ENCODE results near the gene SPRR2B.
"Not testable (repeated sequence)": the region's sequence is repeated elsewhere in the genome, so short reads cannot be mapped to it uniquely, and the experiment has no call there.

Gene SPRR2B

GRCh38 chr1:153071511-153071910 is at the start of gene SPRR2B:
TSS of gene SPRR2B (minus strand) at chr1:153071611. CDS start at chr1:153070839, 772 bp downstream.
- H3K4me1 Mint-ChIP-seq = no peaks in the 10 kb centered on the region
- no peaks in the 10 kb centered on the region for H3K9me3 Mint-ChIP-seq
- H3K27me3 Mint-ChIP-seq = peaks cover 2% of the 10 kb centered on the region
- DNase-seq (ENCODE audit: low spot score in 2 of 2) = no peak
- H3K27ac Mint-ChIP-seq = no peak within 1 kb of the TSS
- H3K36me3 Mint-ChIP-seq = no peaks in the 10 kb centered on the region
- H3K4me3 Mint-ChIP-seq = no peak within 1 kb of the TSS
- no peak for ATAC-seq (ENCODE audit: low read depth)

GRCh38 chr1:153120945-153121344 is 49.5 kb upstream of the SPRR2B start:
- Mint-ChIP-seq H3K9me3 (peaks cover 5% of the 10 kb centered on the region), H3K27ac (no peak overlapping the region), H3K36me3 (peaks cover 2% of the 10 kb centered on the region), H3K4me3 (no peak overlapping the region), H3K4me1 (no peaks in the 10 kb centered on the region), H3K27me3 (peaks cover 4% of the 10 kb centered on the region)
- no peak for DNase-seq (ENCODE audit: low spot score in 2 of 2)
- no peak for ATAC-seq (ENCODE audit: low read depth)

- DNase-seq (ENCODE audit: low spot score in 2 of 2) (no peak), ATAC-seq (ENCODE audit: low read depth) (no peak)
- Mint-ChIP-seq H3K4me1 (no peaks in the 10 kb centered on the region), H3K27me3 (peaks cover 7% of the 10 kb centered on the region), H3K4me3 (no peak overlapping the region), H3K9me3 (peaks cover 1% of the 10 kb centered on the region), H3K36me3 (no peaks in the 10 kb centered on the region), H3K27ac (no peak overlapping the region)
Measured at GRCh38 chr1:153119491-153119971, 48.1 kb upstream of the SPRR2B start.

GRCh38 chr1:153115264-153115663 is 43.9 kb upstream of the SPRR2B start:
- DNase-seq (ENCODE audit: low spot score in 2 of 2); H3K27ac Mint-ChIP-seq; H3K4me1 Mint-ChIP-seq; H3K4me3 Mint-ChIP-seq; H3K36me3 Mint-ChIP-seq; H3K27me3 Mint-ChIP-seq; ATAC-seq (ENCODE audit: low read depth); H3K9me3 Mint-ChIP-seq: not testable (repeated sequence)

- H3K9me3 Mint-ChIP-seq = no peaks in the 10 kb centered on the region
- no peak within 1 kb of the TSS for H3K4me3 Mint-ChIP-seq
- H3K27ac Mint-ChIP-seq = no peak within 1 kb of the TSS
- H3K27me3 Mint-ChIP-seq = peaks cover 5% of the 10 kb centered on the region
- DNase-seq (ENCODE audit: low spot score in 2 of 2) (no peak), ATAC-seq (ENCODE audit: low read depth) (no peak)
- no peaks in the 10 kb centered on the region for H3K36me3 Mint-ChIP-seq
- no peaks in the 10 kb centered on the region for H3K4me1 Mint-ChIP-seq
Measured at GRCh38 chr1:153113416-153113815, 42.0 kb upstream of the SPRR2B start, which contains the start of gene SPRR2F. TSS of gene SPRR2F (minus strand) at chr1:153113516. CDS start at chr1:153112733, 783 bp downstream.

DNA sequence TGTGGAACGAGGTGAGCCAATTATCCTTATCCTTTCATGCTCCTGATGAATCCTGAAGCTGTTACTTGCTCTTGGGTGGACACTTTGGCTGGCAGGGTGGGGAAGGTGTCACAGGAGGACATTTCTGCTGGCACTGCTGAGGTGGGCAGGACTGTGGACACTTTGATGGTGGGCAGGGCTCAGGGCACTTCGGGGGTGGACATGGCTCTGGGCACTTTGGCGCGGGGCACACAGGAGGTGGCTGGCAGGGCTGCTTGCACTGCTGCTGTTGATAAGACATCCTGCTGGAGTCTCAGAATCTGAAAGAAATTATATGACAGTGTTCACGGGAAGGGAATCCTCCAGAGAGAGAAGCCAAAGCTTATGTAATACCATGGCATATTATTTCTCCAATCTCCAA is 41.0 kb upstream of the SPRR2B start:
- not testable (repeated sequence) for DNase-seq (ENCODE audit: low spot score in 2 of 2); H3K36me3 Mint-ChIP-seq; ATAC-seq (ENCODE audit: low read depth); H3K4me1 Mint-ChIP-seq; H3K27ac Mint-ChIP-seq; H3K9me3 Mint-ChIP-seq; H3K4me3 Mint-ChIP-seq; H3K27me3 Mint-ChIP-seq

- no peak for ATAC-seq (ENCODE audit: low read depth)
Measured at GRCh38 chr1:153100245-153100644, 28.8 kb upstream of the SPRR2B start.

DNA sequence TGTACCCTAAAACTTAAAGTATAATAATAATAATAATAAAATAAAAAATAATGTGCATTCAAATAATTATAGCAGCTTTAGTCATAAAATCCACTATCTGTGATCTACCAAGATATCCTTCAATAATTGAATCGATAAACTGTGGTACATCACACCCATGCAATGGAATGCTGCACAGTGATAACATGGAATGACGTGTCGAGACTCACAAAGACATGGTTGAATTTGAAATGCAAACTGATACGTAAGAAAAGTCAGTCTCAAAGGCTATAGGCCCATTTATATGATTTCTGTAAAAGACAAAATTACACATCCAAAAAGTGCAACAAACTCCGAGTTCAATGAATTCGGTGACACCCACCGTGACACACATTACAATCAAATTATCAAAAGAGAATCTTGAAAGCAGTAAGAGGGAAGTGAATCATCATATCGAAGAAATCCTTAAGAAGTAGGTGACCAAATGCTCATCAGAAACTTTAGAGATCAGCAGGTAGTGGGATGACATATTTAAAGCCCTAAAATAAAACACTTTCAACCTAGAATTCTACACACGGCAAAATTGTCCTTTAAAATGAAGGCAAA is 28.1 kb upstream of the SPRR2B start:
- no peaks in the 10 kb centered on the region for H3K4me1 Mint-ChIP-seq
- no peaks in the 10 kb centered on the region for H3K36me3 Mint-ChIP-seq
- ATAC-seq (ENCODE audit: low read depth) = no peak
- H3K9me3 Mint-ChIP-seq = peaks cover 5% of the 10 kb centered on the region
- H3K27me3 Mint-ChIP-seq = peaks cover 6% of the 10 kb centered on the region
- no peak overlapping the region for H3K27ac Mint-ChIP-seq
- DNase-seq (ENCODE audit: low spot score in 2 of 2) = no peak
- H3K4me3 Mint-ChIP-seq = no peak overlapping the region

More at GRCh38 chr1:153100245-153100644, 28.8 kb upstream of the SPRR2B start:
- H3K4me3 Mint-ChIP-seq = no peak overlapping the region
- H3K27me3 Mint-ChIP-seq = peaks cover 6% of the 10 kb centered on the region
- peaks cover 5% of the 10 kb centered on the region for H3K9me3 Mint-ChIP-seq
- H3K36me3 Mint-ChIP-seq = no peaks in the 10 kb centered on the region
- H3K27ac Mint-ChIP-seq = no peak overlapping the region
- no peaks in the 10 kb centered on the region for H3K4me1 Mint-ChIP-seq
- DNase-seq (ENCODE audit: low spot score in 2 of 2) = no peak

GRCh38 chr1:153095764-153096163 is 24.4 kb upstream of the SPRR2B start:
- no peak overlapping the region for H3K4me3 Mint-ChIP-seq
- H3K36me3 Mint-ChIP-seq = no peaks in the 10 kb centered on the region
- ATAC-seq (ENCODE audit: low read depth) (no peak), DNase-seq (ENCODE audit: low spot score in 2 of 2) (no peak)
- H3K27me3 Mint-ChIP-seq = peaks cover 3% of the 10 kb centered on the region
- H3K4me1 Mint-ChIP-seq = no peaks in the 10 kb centered on the region
- H3K9me3 Mint-ChIP-seq = no peaks in the 10 kb centered on the region
- no peak overlapping the region for H3K27ac Mint-ChIP-seq

GRCh38 chr1:153094426-153094825 is 23.0 kb upstream of the SPRR2B start, which contains the start of gene SPRR2E:
TSS of gene SPRR2E (minus strand) at chr1:153094526. CDS start at chr1:153093751, 775 bp downstream.
- no peak within 1 kb of the TSS for H3K27ac Mint-ChIP-seq
- ATAC-seq (ENCODE audit: low read depth) (no peak), DNase-seq (ENCODE audit: low spot score in 2 of 2) (no peak)
- no peak within 1 kb of the TSS for H3K4me3 Mint-ChIP-seq
- no peaks in the 10 kb centered on the region for H3K36me3 Mint-ChIP-seq
- H3K9me3 Mint-ChIP-seq = no peaks in the 10 kb centered on the region
- no peaks in the 10 kb centered on the region for H3K4me1 Mint-ChIP-seq
- peaks cover 3% of the 10 kb centered on the region for H3K27me3 Mint-ChIP-seq

DNA sequence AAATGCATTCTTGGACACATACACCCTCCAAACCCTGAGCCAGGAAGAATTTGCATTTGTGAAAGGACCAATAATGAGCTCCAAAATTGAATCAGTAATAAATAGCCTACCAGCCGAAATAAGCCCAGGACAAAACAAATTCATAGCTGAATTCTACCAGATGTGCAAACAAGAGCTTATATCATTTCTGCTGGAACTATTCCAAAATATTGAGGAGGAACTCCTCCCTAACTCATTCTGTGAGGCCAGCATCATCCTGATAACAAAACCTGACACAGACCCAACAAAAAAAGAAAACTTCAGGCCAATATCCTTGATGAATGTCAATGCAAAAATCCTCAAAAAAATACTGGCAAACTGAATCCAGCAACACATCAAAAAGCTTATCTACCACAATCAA is 16.2 kb upstream of the SPRR2B start:
- peaks cover 12% of the 10 kb centered on the region for H3K27me3 Mint-ChIP-seq

GRCh38 chr1:153081736-153082135 is 10.3 kb upstream of the SPRR2B start:
- Mint-ChIP-seq H3K36me3 (no peaks in the 10 kb centered on the region), H3K4me1 (no peaks in the 10 kb centered on the region), H3K4me3 (no peak overlapping the region), H3K27me3 (peaks cover 16% of the 10 kb centered on the region), H3K9me3 (peaks cover 9% of the 10 kb centered on the region), H3K27ac (no peak overlapping the region)
- DNase-seq (ENCODE audit: low spot score in 2 of 2) = no peak
- no peak for ATAC-seq (ENCODE audit: low read depth)

More for the DNA sequence above, 16.2 kb upstream of the SPRR2B start:
- DNase-seq (ENCODE audit: low spot score in 2 of 2) (no peak), ATAC-seq (ENCODE audit: low read depth) (no peak)
- Mint-ChIP-seq H3K4me1 (no peaks in the 10 kb centered on the region), H3K27ac (no peak overlapping the region), H3K36me3 (no peaks in the 10 kb centered on the region), H3K9me3 (no peaks in the 10 kb centered on the region), H3K4me3 (no peak overlapping the region)

GRCh38 chr1:153072806-153073726 is 1.7 kb upstream of the SPRR2B start:
- no peak overlapping the region for H3K27ac Mint-ChIP-seq
- H3K4me1 Mint-ChIP-seq = no peaks in the 10 kb centered on the region
- peaks cover 4% of the 10 kb centered on the region for H3K27me3 Mint-ChIP-seq
- DNase-seq (ENCODE audit: low spot score in 2 of 2) = no peak
- H3K9me3 Mint-ChIP-seq = no peaks in the 10 kb centered on the region
- no peaks in the 10 kb centered on the region for H3K36me3 Mint-ChIP-seq
- no peak overlapping the region for H3K4me3 Mint-ChIP-seq
- ATAC-seq (ENCODE audit: low read depth) = no peak

DNA sequence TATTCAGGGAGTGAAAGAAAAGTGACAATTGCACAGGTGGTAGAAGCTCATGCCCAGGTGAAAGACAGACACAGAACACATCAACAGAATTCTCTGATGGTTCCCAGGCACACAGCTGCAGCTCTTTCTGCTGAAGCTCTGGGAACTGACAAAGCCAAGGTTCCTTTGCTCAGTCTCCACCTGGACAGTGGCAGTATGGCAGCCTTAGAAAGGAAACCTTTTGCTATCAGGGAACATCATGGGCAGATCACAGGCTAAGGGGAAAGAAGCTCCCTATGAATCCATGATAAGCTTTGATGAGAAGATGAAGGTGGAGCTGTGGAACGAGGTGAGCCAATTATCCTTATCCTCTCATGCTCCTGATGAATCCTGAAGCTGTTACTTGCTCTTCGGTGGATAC is 1.2 kb downstream of the SPRR2B start:
- no peaks in the 10 kb centered on the region for H3K36me3 Mint-ChIP-seq

More for the DNA sequence above, 1.2 kb downstream of the SPRR2B start:
- no peak overlapping the region for H3K4me3 Mint-ChIP-seq
- H3K4me1 Mint-ChIP-seq = no peaks in the 10 kb centered on the region
- ATAC-seq (ENCODE audit: low read depth) (no peak), DNase-seq (ENCODE audit: low spot score in 2 of 2) (no peak)
- H3K27ac Mint-ChIP-seq = no peak overlapping the region
- no peaks in the 10 kb centered on the region for H3K9me3 Mint-ChIP-seq
- H3K27me3 Mint-ChIP-seq = peaks cover 4% of the 10 kb centered on the region

All from memory B cell (primary cell).